Measurements from ENCODE around the gene ANKRD52. TPM values are rescaled to one million over a fixed set of nuclear protein-coding genes. Genes with fewer than 3 reads are reported as not detected.

The ANKRD52 gene
- total and polyA plus RNA-seq, 9 of the 15 experiments (the other 6 are each of a cell fraction or from before 2014, with no cell fraction given): 0.52 to 46.8 (median 7.9) TPM

GRCh38 chr12:56244494-56244893, 13.7 kb downstream of the ANKRD52 start:
- H3K27me3 ChIP-seq (ENCODE audit: control insufficient read depth in 2 of 2, insufficient read depth in 2 of 2, low read length in 2 of 2): no peaks in the 10 kb centered on the region
- whole genome bisulfite sequencing (ENCODE audit: insufficient coverage, low coverage, missing lambda C conversion rate): 86% methylated on average over 13 of the region's 14 CpGs
- H3K27ac ChIP-seq (ENCODE audit: extremely low read depth, low read depth, low read length): peak overlapping the region; percentile 55; the same call in 1 of the 3 replicates
- H3K4me1 ChIP-seq (replicated peaks in 1 of 2; ENCODE audit: control insufficient read depth in 2 of 2, insufficient read depth in 2 of 2, low read length in 2 of 2): peaks cover 30 to 34% of the 10 kb centered on the region in 2 experiments
- peaks cover 90% of the 10 kb centered on the region; the same call in 2 of the 3 replicates for H3K36me3 ChIP-seq (ENCODE audit: control insufficient read depth, insufficient read depth, low read length)
- peak overlapping the region; percentile 11 to 73; a peak in 2 of 4 replicates for H3K9ac ChIP-seq (ENCODE audit: insufficient read depth in 1 of 2, low read depth in 2 of 2, low read length in 2 of 2)
- ChIA-PET CTCF (ENCODE audit: low intra/inter-chr PET ratio) (interaction anchor here (0.6 kb wide), 1 partner anchor 12 kb away, joined by 4 read pairs; no protein-coding TSS in a partner anchor), POLR2A (interaction anchor here (0.5 to 1.4 kb wide), 6 partner anchors 10 to 1374 kb away, joined by 3 to 6 read pairs (median 4); partner anchors contain the start of gene SMARCC2)
- no peak overlapping the region for H3K4me3 ChIP-seq
- FAIRE-seq (no peak), ATAC-seq (no peak), DNase-seq (ENCODE audit: extremely low read depth in 1 of 4, low spot score in 3 of 4) (peak in 1 of 4 experiments; percentile 28)
- no peaks in the 10 kb centered on the region for H3K9me1 ChIP-seq (ENCODE audit: control insufficient read depth, insufficient read depth, low read length)
- intact Hi-C loops (cut with micrococcal nuclease) (no loop called here), in situ Hi-C loops (cut with MboI) (no loop called here)
- BruUV-seq (replicated peaks): no TSS peak
- no peaks in the 10 kb centered on the region for H3K79me2 ChIP-seq (ENCODE audit: control insufficient read depth, insufficient read depth, low read length)
- H4K20me1 ChIP-seq (replicated peaks; ENCODE audit: control insufficient read depth, insufficient read depth, low read length): no peaks in the 10 kb centered on the region
- no peaks in the 10 kb centered on the region for H3K9me3 ChIP-seq (replicated peaks; ENCODE audit: control insufficient read depth, insufficient read depth, low read depth, low read length)
- H2AFZ ChIP-seq (ENCODE audit: low read depth, low read length): no peak overlapping the region
- peak overlapping the region; percentile 38; the same call in 1 of the 2 replicates for H3K4me2 ChIP-seq (ENCODE audit: insufficient read depth, low read length)
- TF ChIP-seq AFF4 (CRISPR knock-in tag; IDR thresholded peaks at IDR 0.05) (no peak), RBFOX2 (IDR thresholded peaks at IDR 0.05; ENCODE audit: low read depth, low read length) (peak; percentile 43), HMG20B (CRISPR knock-in tag; IDR thresholded peaks at IDR 0.05) (no peak), PHTF2 (CRISPR knock-in tag; IDR thresholded peaks at IDR 0.05) (no peak), CBFA2T3 (IDR thresholded peaks at IDR 0.05) (no peak), ARID2 (IDR thresholded peaks at IDR 0.05) (no peak), YBX1 (IDR thresholded peaks at IDR 0.05) (no peak), KAT8 (IDR thresholded peaks at IDR 0.05; ENCODE audit: low read depth) (no peak), ZNF592 (IDR thresholded peaks at IDR 0.05) (no peak), ZNF512 (tag; IDR thresholded peaks at IDR 0.05) (no peak), ZNF23 (CRISPR knock-in tag; IDR thresholded peaks at IDR 0.05) (no peak), HNRNPK (IDR thresholded peaks at IDR 0.05; ENCODE audit: low read depth, low read length, poor library complexity, severe bottlenecking) (no peak), STAG1 (CRISPR knock-in tag; IDR thresholded peaks at IDR 0.05; ENCODE audit: borderline replicate concordance) (no peak)

Data from K562 (cell line).